ENCODE results near the gene PPP4R2.
A peak's percentile ranks its signal among the peaks of the same experiment; 100 is the strongest.

DNA sequence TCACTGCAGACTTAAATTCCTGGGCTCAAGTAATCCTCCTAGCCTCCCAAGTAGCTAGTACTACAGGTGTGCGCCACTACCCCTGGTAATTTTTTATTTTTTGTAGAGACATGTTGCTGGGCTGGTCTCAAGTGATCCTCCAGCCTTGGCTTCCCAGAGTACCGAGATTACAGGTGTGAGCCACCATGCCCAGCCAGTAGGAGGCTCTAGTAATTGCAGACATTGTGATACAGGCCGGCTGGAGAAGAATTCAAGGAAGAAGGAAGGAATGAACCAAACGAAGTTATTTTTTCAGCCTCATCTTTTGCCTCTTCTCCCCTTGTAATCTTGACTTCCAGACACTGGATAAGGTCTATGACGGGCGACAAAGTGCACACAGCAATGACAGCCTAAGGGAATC is 3.2 kb upstream of the PPP4R2 start:
- TF ChIP-seq, protein P1, sequence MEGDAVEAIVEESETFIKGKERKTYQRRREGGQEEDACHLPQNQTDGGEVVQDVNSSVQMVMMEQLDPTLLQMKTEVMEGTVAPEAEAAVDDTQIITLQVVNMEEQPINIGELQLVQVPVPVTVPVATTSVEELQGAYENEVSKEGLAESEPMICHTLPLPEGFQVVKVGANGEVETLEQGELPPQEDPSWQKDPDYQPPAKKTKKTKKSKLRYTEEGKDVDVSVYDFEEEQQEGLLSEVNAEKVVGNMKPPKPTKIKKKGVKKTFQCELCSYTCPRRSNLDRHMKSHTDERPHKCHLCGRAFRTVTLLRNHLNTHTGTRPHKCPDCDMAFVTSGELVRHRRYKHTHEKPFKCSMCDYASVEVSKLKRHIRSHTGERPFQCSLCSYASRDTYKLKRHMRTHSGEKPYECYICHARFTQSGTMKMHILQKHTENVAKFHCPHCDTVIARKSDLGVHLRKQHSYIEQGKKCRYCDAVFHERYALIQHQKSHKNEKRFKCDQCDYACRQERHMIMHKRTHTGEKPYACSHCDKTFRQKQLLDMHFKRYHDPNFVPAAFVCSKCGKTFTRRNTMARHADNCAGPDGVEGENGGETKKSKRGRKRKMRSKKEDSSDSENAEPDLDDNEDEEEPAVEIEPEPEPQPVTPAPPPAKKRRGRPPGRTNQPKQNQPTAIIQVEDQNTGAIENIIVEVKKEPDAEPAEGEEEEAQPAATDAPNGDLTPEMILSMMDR (conservative IDR thresholded peaks at IDR 0.05): peak; percentile 13
- no peak for TF ChIP-seq ZFX (IDR thresholded peaks at IDR 0.05)

All from C4-2B (cell line).